ENCODE data around the gene TMCC3.

Gene TMCC3

GRCh38 chr12:94659346-94659930 lies 9.1 kb upstream of the TMCC3 start:
- no peak overlapping the region for H2AFZ ChIP-seq (ENCODE audit: low read length)
- DNase-seq, result no peak
- no peaks in the 10 kb centered on the region for H3F3A ChIP-seq (ENCODE audit: insufficient read depth, low read length)
- no peaks in the 10 kb centered on the region for H3K9me2 ChIP-seq (replicated peaks; ENCODE audit: insufficient read depth, low read length)
- no peaks in the 10 kb centered on the region for H3K27me3 ChIP-seq (replicated peaks; ENCODE audit: insufficient read depth, low read length)
- no peaks in the 10 kb centered on the region for H3K9me3 ChIP-seq (replicated peaks; ENCODE audit: insufficient read depth, low read length)
- no peak overlapping the region for H3K9ac ChIP-seq (ENCODE audit: low read length)
- TF ChIP-seq CTCF (IDR thresholded peaks at IDR 0.05; ENCODE audit: low read length), result no peak
- no peak for TF ChIP-seq EZH2 (optimal IDR thresholded peaks at IDR 0.05; ENCODE audit: low read depth, low read length)
- TF ChIP-seq EZH2phosphoT487 (IDR thresholded peaks at IDR 0.05; ENCODE audit: low read length), result no peak
- H3K27ac ChIP-seq (ENCODE audit: low read length), result no peak overlapping the region
- H3K4me1 ChIP-seq (ENCODE audit: low read length), result no peaks in the 10 kb centered on the region
- H3K36me3 ChIP-seq (replicated peaks; ENCODE audit: insufficient read depth, low read length), result no peaks in the 10 kb centered on the region
- no peak overlapping the region for H3K4me2 ChIP-seq (ENCODE audit: low read depth, low read length)
- no peak overlapping the region for H3K4me3 ChIP-seq (ENCODE audit: low read length)
- H3K79me2 ChIP-seq (ENCODE audit: low read length), result no peaks in the 10 kb centered on the region
- no peaks in the 10 kb centered on the region for H4K20me1 ChIP-seq (ENCODE audit: insufficient read depth, low read length)

GRCh38 chr12:94658931-94659330 lies 8.6 kb upstream of the TMCC3 start:
- Histone ChIP-seq H3F3A (ENCODE audit: insufficient read depth, low read length) (no peaks in the 10 kb centered on the region), H3K4me3 (ENCODE audit: low read length) (no peak overlapping the region), H3K9me3 (replicated peaks; ENCODE audit: insufficient read depth, low read length) (no peaks in the 10 kb centered on the region), H3K27ac (ENCODE audit: low read length) (no peak overlapping the region), H3K9ac (ENCODE audit: low read length) (no peak overlapping the region), H3K4me1 (ENCODE audit: low read length) (no peaks in the 10 kb centered on the region), H3K36me3 (replicated peaks; ENCODE audit: insufficient read depth, low read length) (no peaks in the 10 kb centered on the region), H3K9me2 (replicated peaks; ENCODE audit: insufficient read depth, low read length) (no peaks in the 10 kb centered on the region), H3K4me2 (ENCODE audit: low read depth, low read length) (no peak overlapping the region), H3K27me3 (replicated peaks; ENCODE audit: insufficient read depth, low read length) (no peaks in the 10 kb centered on the region), H4K20me1 (ENCODE audit: insufficient read depth, low read length) (no peaks in the 10 kb centered on the region), H2AFZ (ENCODE audit: low read length) (no peak overlapping the region), H3K79me2 (ENCODE audit: low read length) (no peaks in the 10 kb centered on the region)
- DNase-seq, result no peak
- no peak for TF ChIP-seq EZH2phosphoT487 (IDR thresholded peaks at IDR 0.05; ENCODE audit: low read length)
- TF ChIP-seq CTCF (IDR thresholded peaks at IDR 0.05; ENCODE audit: low read length), result no peak
- no peak for TF ChIP-seq EZH2 (optimal IDR thresholded peaks at IDR 0.05; ENCODE audit: low read depth, low read length)

- Histone ChIP-seq H3K4me1 (ENCODE audit: low read length) (no peaks in the 10 kb centered on the region), H4K20me1 (ENCODE audit: insufficient read depth, low read length) (no peaks in the 10 kb centered on the region), H3K9me3 (replicated peaks; ENCODE audit: insufficient read depth, low read length) (no peaks in the 10 kb centered on the region), H3K9me2 (replicated peaks; ENCODE audit: insufficient read depth, low read length) (no peaks in the 10 kb centered on the region), H3K4me2 (ENCODE audit: low read depth, low read length) (no peak overlapping the region), H3K4me3 (ENCODE audit: low read length) (no peak overlapping the region), H3K79me2 (ENCODE audit: low read length) (no peaks in the 10 kb centered on the region), H3K27me3 (replicated peaks; ENCODE audit: insufficient read depth, low read length) (no peaks in the 10 kb centered on the region), H3K9ac (ENCODE audit: low read length) (no peak overlapping the region), H3K27ac (ENCODE audit: low read length) (no peak overlapping the region), H3K36me3 (replicated peaks; ENCODE audit: insufficient read depth, low read length) (no peaks in the 10 kb centered on the region), H2AFZ (ENCODE audit: low read length) (no peak overlapping the region), H3F3A (ENCODE audit: insufficient read depth, low read length) (no peaks in the 10 kb centered on the region)
- TF ChIP-seq CTCF (IDR thresholded peaks at IDR 0.05; ENCODE audit: low read length), result no peak
- no peak for TF ChIP-seq EZH2 (optimal IDR thresholded peaks at IDR 0.05; ENCODE audit: low read depth, low read length)
- TF ChIP-seq EZH2phosphoT487 (IDR thresholded peaks at IDR 0.05; ENCODE audit: low read length), result no peak
- DNase-seq, result no peak
Observed at GRCh38 chr12:94656556-94656955, 6.2 kb upstream of the TMCC3 start.

Data from MM.1S (cell line).